Tibial nerve (tissue), 4 donors: ENCODE results near the gene MPRIP.

ENCODE experiments used
- CTCF ChIP-seq, 5 experiments: fragments of 200-600 bp in 3 of 5; fragments of 450-650 bp in 2 of 5; sonication (generic) in 3 of 5; IDR thresholded peaks; one replicate each; pipeline ENCODE4 v1.5.1; 2016 to 2019; ENCODE audit warnings: antibody characterized with exemption in 5 of 5, mild to moderate bottlenecking in 3 of 5, moderate library complexity in 2 of 5
- EP300 ChIP-seq, 2 donors: sonication (generic); formaldehyde crosslinking; IDR thresholded peaks; one replicate each; pipeline ENCODE4 v1.6.1; 2017; ENCODE audit warnings: antibody characterized with exemption in 2 of 2, mild to moderate bottlenecking in 1 of 2
- POLR2A ChIP-seq, 2 donors: fragments of 450-650 bp; IDR thresholded peaks; one replicate each; pipeline ENCODE4 v1.6.1; 2017; ENCODE audit warnings: antibody characterized with exemption in 2 of 2, mild to moderate bottlenecking in 2 of 2, moderate library complexity in 2 of 2

GRCh38 chr17:17127156-17127555 lies 84.9 kb downstream of the MPRIP start:
- TF ChIP-seq POLR2A (IDR thresholded peaks at IDR 0.05) (no peak), CTCF (IDR thresholded peaks at IDR 0.05) (no peak), EP300 (IDR thresholded peaks at IDR 0.05) (no peak)
